ENCODE data around the gene KCNT1. TPM values are rescaled to one million over a fixed set of nuclear protein-coding genes. Genes with fewer than 3 reads are reported as not detected.

KCNT1 gene
- total RNA-seq, 1 experiment from 2014 or later = not detected

GRCh38 chr9:135705376-135705775 lies 3.4 kb downstream of the KCNT1 start:
- Histone ChIP-seq H3K4me3 (ENCODE audit: low read depth, low read length, poor library complexity, severe bottlenecking) (no peak overlapping the region), H3K27ac (ENCODE audit: low read depth, low read length, poor library complexity, severe bottlenecking) (no peak overlapping the region), H3K36me3 (ENCODE audit: insufficient read depth, low read length, poor library complexity, severe bottlenecking) (no peaks in the 10 kb centered on the region), H3K4me1 (ENCODE audit: insufficient read depth, low read length, poor library complexity, severe bottlenecking) (peaks cover 5% of the 10 kb centered on the region), H3K27me3 (replicated peaks; ENCODE audit: insufficient read depth, low read depth, low read length, poor library complexity) (no peaks in the 10 kb centered on the region), H3K9me3 (ENCODE audit: low read depth, low read length, poor library complexity, severe bottlenecking) (no peaks in the 10 kb centered on the region)
- no TSS peak for BruUV-seq (replicated peaks)
- intact Hi-C loops (cut with micrococcal nuclease; ENCODE audit: unreplicated experiment) = no loop called here
- DNase-seq (ENCODE audit: low spot score) = no peak
- TF ChIP-seq CTCF (conservative IDR thresholded peaks at IDR 0.05; ENCODE audit: low read depth, low read length) (no peak), EZH2 (IDR thresholded peaks at IDR 0.05; ENCODE audit: borderline replicate concordance, low read depth, low read length, poor library complexity, severe bottlenecking) (no peak)
- ChIA-PET CTCF (no interaction called here), POLR2A (ENCODE audit: low non-redundant PET) (no interaction called here)

GRCh38 chr9:135706288-135706687 lies 4.3 kb downstream of the KCNT1 start:
- no peak for DNase-seq (ENCODE audit: low spot score)
- TF ChIP-seq CTCF (conservative IDR thresholded peaks at IDR 0.05; ENCODE audit: low read depth, low read length) = no peak
- TF ChIP-seq EZH2 (IDR thresholded peaks at IDR 0.05; ENCODE audit: borderline replicate concordance, low read depth, low read length, poor library complexity, severe bottlenecking) = no peak
- H3K4me1 ChIP-seq (ENCODE audit: insufficient read depth, low read length, poor library complexity, severe bottlenecking) = peaks cover 5% of the 10 kb centered on the region
- no peaks in the 10 kb centered on the region for H3K9me3 ChIP-seq (ENCODE audit: low read depth, low read length, poor library complexity, severe bottlenecking)
- BruUV-seq (replicated peaks) = no TSS peak
- H3K27ac ChIP-seq (ENCODE audit: low read depth, low read length, poor library complexity, severe bottlenecking) = no peak overlapping the region
- H3K36me3 ChIP-seq (ENCODE audit: insufficient read depth, low read length, poor library complexity, severe bottlenecking) = no peaks in the 10 kb centered on the region
- ChIA-PET CTCF (no interaction called here), POLR2A (ENCODE audit: low non-redundant PET) (no interaction called here)
- H3K4me3 ChIP-seq (ENCODE audit: low read depth, low read length, poor library complexity, severe bottlenecking) = no peak overlapping the region
- intact Hi-C loops (cut with micrococcal nuclease; ENCODE audit: unreplicated experiment) = no loop called here
- H3K27me3 ChIP-seq (replicated peaks; ENCODE audit: insufficient read depth, low read depth, low read length, poor library complexity) = no peaks in the 10 kb centered on the region

GRCh38 chr9:135707252-135708138 lies 5.5 kb downstream of the KCNT1 start:
- H3K27me3 ChIP-seq (replicated peaks; ENCODE audit: insufficient read depth, low read depth, low read length, poor library complexity) = no peaks in the 10 kb centered on the region
- DNase-seq (ENCODE audit: low spot score) = no peak
- POLR2A ChIA-PET (ENCODE audit: low non-redundant PET) = no interaction called here
- intact Hi-C loops (cut with micrococcal nuclease; ENCODE audit: unreplicated experiment) = no loop called here
- CTCF ChIA-PET = interaction anchor here (0.5 kb wide), 1 partner anchor 154 kb away, joined by 4 read pairs; no protein-coding TSS in a partner anchor
- H3K27ac ChIP-seq (ENCODE audit: low read depth, low read length, poor library complexity, severe bottlenecking) = no peak overlapping the region
- H3K4me1 ChIP-seq (ENCODE audit: insufficient read depth, low read length, poor library complexity, severe bottlenecking) = peaks cover under 1% of the 10 kb centered on the region
- no peak for TF ChIP-seq CTCF (conservative IDR thresholded peaks at IDR 0.05; ENCODE audit: low read depth, low read length)
- TF ChIP-seq EZH2 (IDR thresholded peaks at IDR 0.05; ENCODE audit: borderline replicate concordance, low read depth, low read length, poor library complexity, severe bottlenecking) = no peak
- no TSS peak for BruUV-seq (replicated peaks)
- no peaks in the 10 kb centered on the region for H3K9me3 ChIP-seq (ENCODE audit: low read depth, low read length, poor library complexity, severe bottlenecking)
- no peak overlapping the region for H3K4me3 ChIP-seq (ENCODE audit: low read depth, low read length, poor library complexity, severe bottlenecking)
- H3K36me3 ChIP-seq (ENCODE audit: insufficient read depth, low read length, poor library complexity, severe bottlenecking) = no peaks in the 10 kb centered on the region
